H9 (cell line): ENCODE data around the gene TMEM109. TPM values are rescaled to one million over a fixed set of nuclear protein-coding genes. Genes with fewer than 3 reads are reported as not detected.

Source experiments
- DNase-seq: peaks from one replicate; pipeline ENCODE4 v3.0.0-alpha.2; 2017
- H2AFZ ChIP-seq: one replicate; pipeline ENCODE4 v1.6.1; 2013; ENCODE audit warnings: mild to moderate bottlenecking, low read length, control low read depth, moderate library complexity
- H2AK5ac ChIP-seq: 2 replicates; pipeline ENCODE4 v1.6.1; 2013; ENCODE audit warnings: low read length, control low read depth, mixed read lengths; ENCODE audit not compliant: insufficient read length
- H2BK120ac ChIP-seq: one replicate; pipeline ENCODE4 v1.6.1; 2013; ENCODE audit warnings: low read depth, mild to moderate bottlenecking, low read length, control low read depth, inconsistent platforms; ENCODE audit not compliant: poor library complexity, severe bottlenecking
- H2BK12ac ChIP-seq: 2 replicates; pipeline ENCODE4 v1.6.1; 2013; ENCODE audit warnings: low read length, control low read depth, mixed read lengths, low read depth; ENCODE audit not compliant: insufficient read length
- H2BK15ac ChIP-seq: 2 replicates; pipeline ENCODE4 v1.6.1; 2013; ENCODE audit warnings: low read depth, low read length, control low read depth
- H2BK20ac ChIP-seq: one replicate; pipeline ENCODE4 v1.6.1; 2013; ENCODE audit warnings: low read depth, mild to moderate bottlenecking, low read length, control low read depth, inconsistent platforms; ENCODE audit not compliant: poor library complexity, severe bottlenecking
- H2BK5ac ChIP-seq: 2 replicates; pipeline ENCODE4 v1.6.1; 2013; ENCODE audit warnings: low read length, control low read depth, mixed read lengths; ENCODE audit not compliant: insufficient read length
- H3K14ac ChIP-seq: 2 replicates; pipeline ENCODE4 v1.6.1; 2013; ENCODE audit warnings: low read length, control low read depth; ENCODE audit not compliant: insufficient read depth
- H3K18ac ChIP-seq: 2 replicates; pipeline ENCODE4 v1.6.1; 2013; ENCODE audit warnings: low read depth, mild to moderate bottlenecking, mixed read lengths, low read length, control low read depth; ENCODE audit not compliant: insufficient read length
- H3K23ac ChIP-seq: 2 replicates; pipeline ENCODE4 v1.6.1; 2013; ENCODE audit warnings: low read length, control low read depth, mixed read lengths, low read depth; ENCODE audit not compliant: insufficient read length
- H3K23me2 ChIP-seq: 2 replicates; pipeline ENCODE4 v1.6.1; 2013; ENCODE audit warnings: low read depth, mild to moderate bottlenecking, mixed read lengths, low read length, control low read depth; ENCODE audit not compliant: insufficient read length, poor library complexity, severe bottlenecking
- H3K27ac ChIP-seq: 2 replicates; pipeline ENCODE4 v1.5.1; 2013; ENCODE audit warnings: low read length, control low read depth, mixed read lengths, low read depth; ENCODE audit not compliant: insufficient read length
- H3K27me3 ChIP-seq: 2 replicates; pipeline ENCODE4 v1.6.1; 2013; ENCODE audit warnings: low read length, control low read depth, inconsistent platforms; ENCODE audit not compliant: insufficient read depth
- H3K4ac ChIP-seq: 2 replicates; pipeline ENCODE4 v1.6.1; 2013; ENCODE audit warnings: low read depth, mild to moderate bottlenecking, control low read depth, inconsistent platforms, low read length, moderate library complexity
- H3K4me1 ChIP-seq: 2 replicates; pipeline ENCODE4 v1.6.1; 2013; ENCODE audit warnings: low read length, control low read depth, inconsistent platforms; ENCODE audit not compliant: insufficient read depth
- H3K4me2 ChIP-seq: 2 replicates; pipeline ENCODE4 v1.6.1; 2013; ENCODE audit warnings: low read length, control low read depth, mixed read lengths; ENCODE audit not compliant: insufficient read length, insufficient read depth
- H3K56ac ChIP-seq: 2 replicates; pipeline ENCODE4 v1.6.1; 2013; ENCODE audit warnings: low read depth, mild to moderate bottlenecking, mixed read lengths, low read length, control low read depth; ENCODE audit not compliant: insufficient read length
- H3K79me1 ChIP-seq: 2 replicates; pipeline ENCODE4 v1.6.1; 2013; ENCODE audit warnings: low read depth, mild to moderate bottlenecking, moderate library complexity, low read length, control low read depth, inconsistent platforms; ENCODE audit not compliant: insufficient read depth, poor library complexity, severe bottlenecking
- H3K79me2 ChIP-seq: 2 replicates; pipeline ENCODE4 v1.6.1; 2013; ENCODE audit warnings: low read length, control low read depth, inconsistent platforms; ENCODE audit not compliant: insufficient read depth
- H3K9ac ChIP-seq: 2 replicates; pipeline ENCODE4 v1.6.1; 2013; ENCODE audit warnings: low read length, control low read depth, mixed read lengths; ENCODE audit not compliant: insufficient read length; ENCODE audit errors: extremely low read depth
- H3K9me3 ChIP-seq: one replicate; pipeline ENCODE4 v1.6.1; 2013; ENCODE audit warnings: low read depth, low read length, inconsistent platforms; ENCODE audit not compliant: control insufficient read depth
- H3T11ph ChIP-seq: one replicate; pipeline ENCODE4 v1.6.1; 2013; ENCODE audit warnings: mild to moderate bottlenecking, low read length, control low read depth, inconsistent platforms
- H4K20me1 ChIP-seq: one replicate; pipeline ENCODE4 v1.6.1; 2013; ENCODE audit not compliant: control insufficient read depth, insufficient read length, insufficient read depth
- H4K5ac ChIP-seq: 2 replicates; pipeline ENCODE4 v1.6.1; 2013; ENCODE audit warnings: low read depth, mild to moderate bottlenecking, mixed read lengths, low read length, control low read depth; ENCODE audit not compliant: insufficient read length
- H4K8ac ChIP-seq: replicated peaks from 2 replicates; pipeline ENCODE4 v1.6.1; 2013; ENCODE audit warnings: low read length, control low read depth, mixed read lengths, low read depth; ENCODE audit not compliant: insufficient read length
- H4K91ac ChIP-seq: 2 replicates; pipeline ENCODE4 v1.6.1; 2013; ENCODE audit warnings: low read depth, mild to moderate bottlenecking, moderate library complexity, mixed read lengths, low read length, control low read depth; ENCODE audit not compliant: insufficient read length
- H3K27ac Mint-ChIP-seq, 3 experiments: 2 replicates in 2 of 3; 3 replicates in 1 of 3; pipeline ENCODE4 v1.8.0; 2020 to 2021; ENCODE audit warnings: mixed read lengths in 3 of 3, mild to moderate bottlenecking in 1 of 3, moderate library complexity in 1 of 3
- H3K27me3 Mint-ChIP-seq: 2 replicates; pipeline ENCODE4 v1.8.0; 2021; ENCODE audit warnings: low read depth, mild to moderate bottlenecking, moderate library complexity, mixed read lengths
- H3K36me3 Mint-ChIP-seq, 3 experiments: 2 replicates in 2 of 3; 3 replicates in 1 of 3; pipeline ENCODE4 v1.8.0; 2020 to 2021; ENCODE audit warnings: low read depth in 3 of 3, mixed read lengths in 3 of 3; ENCODE audit not compliant: insufficient read depth in 1 of 3
- H3K4me1 Mint-ChIP-seq, 2 experiments: 2 replicates each; pipeline ENCODE4 v1.8.0; 2020; ENCODE audit warnings: mixed read lengths in 2 of 2
- H3K4me3 Mint-ChIP-seq, 2 experiments: 2 replicates in 1 of 2; 3 replicates in 1 of 2; pipeline ENCODE4 v1.8.0; 2020 to 2021; ENCODE audit warnings: mild to moderate bottlenecking in 2 of 2, mixed read lengths in 2 of 2, moderate library complexity in 1 of 2
- H3K9me3 Mint-ChIP-seq, 2 experiments: 2 replicates in 1 of 2; 3 replicates in 1 of 2; pipeline ENCODE4 v1.8.0; 2020; ENCODE audit warnings: mild to moderate bottlenecking in 2 of 2, mixed read lengths in 2 of 2, moderate library complexity in 1 of 2
- CTCF ChIP-seq: fragments of 200-600 bp; sonication (generic); conservative IDR thresholded peaks from 3 replicates; pipeline ENCODE4 v1.8.0; 2021; ENCODE audit warnings: antibody characterized with exemption, mild to moderate bottlenecking
- WGBS: extraction: QIAGEN DNeasy Blood & Tissue Kit; methylation state at CpG from one replicate; pipeline ENCODE4 v1.1.7; 2013; ENCODE audit warnings: missing lambda C conversion rate, low lambda C conversion rate, mixed read lengths; ENCODE audit not compliant: insufficient read length; ENCODE audit errors: extremely low coverage; 5-methylcytosine and 5-hydroxymethylcytosine counted together
- total RNA-seq: library from RNA; stranded (reverse); gene quantifications from 2 replicates; pipeline ENCODE4 v1.2.1, GENCODE V29; 2021

TMEM109 gene
- total RNA-seq, 1 experiment from 2014 or later: 38.0 TPM

- TF ChIP-seq CTCF: no peak
- H3K9ac ChIP-seq: no peak overlapping the region
- H2BK12ac ChIP-seq: no peak overlapping the region
- no peak for DNase-seq
- no peak overlapping the region for H2AFZ ChIP-seq
- no peaks in the 10 kb centered on the region for H4K20me1 ChIP-seq
- no peak overlapping the region for H3K4me2 ChIP-seq
- H3K23me2 ChIP-seq: peaks cover 17% of the 10 kb centered on the region
- H3K4ac ChIP-seq: no peak overlapping the region
- H2BK15ac ChIP-seq: no peak overlapping the region
- H3K14ac ChIP-seq: no peak overlapping the region
- H3K4me1 ChIP-seq: peaks cover 2% of the 10 kb centered on the region
- no peak overlapping the region for H3K27ac Mint-ChIP-seq
- no peak overlapping the region for H3K27ac ChIP-seq
- no peak overlapping the region for H4K5ac ChIP-seq
- no peaks in the 10 kb centered on the region for H3K27me3 ChIP-seq
- no peak overlapping the region for H2BK5ac ChIP-seq
- H2BK20ac ChIP-seq: no peak overlapping the region
- H3K4me1 Mint-ChIP-seq: peaks cover 31% of the 10 kb centered on the region in 2 experiments
- H2AK5ac ChIP-seq: no peak overlapping the region
- peaks cover 15 to 44% (median 23%) of the 10 kb centered on the region in 3 experiments for H3K36me3 Mint-ChIP-seq
- H3K18ac ChIP-seq: no peak overlapping the region
- no peak overlapping the region for H3K23ac ChIP-seq
- H3K9me3 ChIP-seq: no peaks in the 10 kb centered on the region
- no peaks in the 10 kb centered on the region for H3K79me1 ChIP-seq
- H3K79me2 ChIP-seq: no peaks in the 10 kb centered on the region; the same call in 1 of the 2 replicates
- H3K27me3 Mint-ChIP-seq: peaks cover 1% of the 10 kb centered on the region; the same call in 1 of the 2 replicates
- no peak overlapping the region for H4K91ac ChIP-seq
- no peak overlapping the region for H3T11ph ChIP-seq
- WGBS: no CpG with 5 or more reads among the region's 2 CpGs
- H3K56ac ChIP-seq: no peak overlapping the region
- no peak overlapping the region for H4K8ac ChIP-seq
- no peak overlapping the region for H2BK120ac ChIP-seq
- no peak overlapping the region for H3K4me3 Mint-ChIP-seq
- H3K9me3 Mint-ChIP-seq: no peaks in the 10 kb centered on the region; a peak in 1 of 5 replicates
Measured at GRCh38 chr11:60918939-60919265, 4.9 kb downstream of the TMEM109 start.
